Left renal cortex interstitium (tissue), 4 donors: ENCODE data around the gene KIF13A. TPM values are rescaled to one million over a fixed set of nuclear protein-coding genes. Genes with fewer than 3 reads are reported as not detected.
"Not testable (repeated sequence)": the region's sequence is repeated elsewhere in the genome, so short reads cannot be mapped to it uniquely, and the experiment has no call there.

Experiments
- DNase-seq, 4 donors: peaks; one replicate each; pipeline ENCODE4 v3.0.0-alpha.2; 2013; ENCODE audit warnings: low read depth in 4 of 4, low spot score in 2 of 4, missing footprints in 1 of 4
- polyA plus RNA-seq, 4 donors: library from polyadenylated mRNA; unstranded; fragments of 120-200 nt; gene quantifications; one replicate each; pipeline ENCODE4 v1.2.1, GENCODE V29; 2013; ENCODE audit not compliant: insufficient read length in 4 of 4

KIF13A gene
- polyA plus RNA-seq, 4 donors, result 31.7 to 41.5 (median 37.0) TPM

GRCh38 chr6:17999425-17999824, 12.0 kb upstream of the KIF13A start:
- DNase-seq, result no peak

GRCh38 chr6:17998442-17998841, 11.0 kb upstream of the KIF13A start:
- no peak for DNase-seq

- no peak for DNase-seq
Measured at GRCh38 chr6:17998003-17998402, 10.6 kb upstream of the KIF13A start.

GRCh38 chr6:17995414-17995813, 8.0 kb upstream of the KIF13A start:
- no peak for DNase-seq

GRCh38 chr6:17994019-17994418, 6.6 kb upstream of the KIF13A start:
- DNase-seq, result no peak

- no peak for DNase-seq
Measured at GRCh38 chr6:17988422-17988944, 1.0 kb upstream of the KIF13A start.

GRCh38 chr6:17987697-17988421, 424 bp upstream of the KIF13A start:
- peak in 3 of 4 donors; percentile 57 to 68 (median 67) for DNase-seq

- DNase-seq, result peak in 2 of 4 donors; percentile 51 to 62
Measured at GRCh38 chr6:17986656-17987446, 584 bp downstream of the KIF13A start.

- DNase-seq, result no peak
Measured at GRCh38 chr6:17985934-17986655, 1.3 kb downstream of the KIF13A start.

- DNase-seq, result no peak
Measured at GRCh38 chr6:17984812-17985670, 2.4 kb downstream of the KIF13A start.

GRCh38 chr6:17984399-17984798, 3.0 kb downstream of the KIF13A start:
- DNase-seq, result no peak

- DNase-seq, result no peak
Measured at GRCh38 chr6:17983730-17984129, 3.7 kb downstream of the KIF13A start.

GRCh38 chr6:17980329-17980728, 7.1 kb downstream of the KIF13A start:
- no peak for DNase-seq

- DNase-seq, result no peak
Measured at GRCh38 chr6:17979479-17979878, 8.0 kb downstream of the KIF13A start.

GRCh38 chr6:17976258-17976657, 11.2 kb downstream of the KIF13A start:
- DNase-seq, result not testable (repeated sequence)

GRCh38 chr6:17974570-17975368, 12.7 kb downstream of the KIF13A start:
- no peak for DNase-seq

- no peak for DNase-seq
Measured at GRCh38 chr6:17972978-17973622, 14.3 kb downstream of the KIF13A start.

GRCh38 chr6:17972074-17972952, 15.1 kb downstream of the KIF13A start:
- DNase-seq, result no peak
